GM21423 (cell line): ENCODE results near the gene ABHD6.
"Not testable (repeated sequence)": the region's sequence is repeated elsewhere in the genome, so short reads cannot be mapped to it uniquely, and the experiment has no call there.

Source experiments
- ATAC-seq: cut with Tn5 transposase; IDR thresholded peaks from one replicate; pipeline ENCODE4 v1.9.1; 2021; ENCODE audit warnings: mild to moderate bottlenecking, moderate library complexity; ENCODE audit not compliant: unreplicated experiment

The ABHD6 gene

DNA sequence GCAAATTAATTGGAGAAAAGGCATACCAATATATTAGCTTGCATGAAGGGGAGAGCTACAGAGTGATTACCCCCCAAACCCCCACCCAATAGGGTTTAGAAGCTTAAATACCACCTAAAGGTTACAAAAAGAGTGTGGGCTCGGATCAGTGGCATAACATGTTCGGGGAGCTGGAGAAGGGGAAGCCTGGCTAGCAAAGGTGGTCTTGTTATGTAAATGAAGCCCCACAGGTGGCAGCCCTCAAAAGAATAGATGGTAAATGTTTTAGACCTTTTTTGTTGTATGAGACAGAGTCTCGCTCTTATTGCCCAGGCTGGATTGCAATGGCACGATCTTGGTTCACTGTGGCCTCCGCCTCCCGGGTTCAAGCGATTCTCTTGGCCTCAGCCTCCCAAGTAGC, 84.2 kb downstream of the ABHD6 start:
- no peak for ATAC-seq

- ATAC-seq: no peak
These were observed 85.2 kb downstream of the ABHD6 start for GRCh38 chr3:58322793-58323192.

GRCh38 chr3:58323529-58324390, 86.2 kb downstream of the ABHD6 start:
- ATAC-seq: no peak

DNA sequence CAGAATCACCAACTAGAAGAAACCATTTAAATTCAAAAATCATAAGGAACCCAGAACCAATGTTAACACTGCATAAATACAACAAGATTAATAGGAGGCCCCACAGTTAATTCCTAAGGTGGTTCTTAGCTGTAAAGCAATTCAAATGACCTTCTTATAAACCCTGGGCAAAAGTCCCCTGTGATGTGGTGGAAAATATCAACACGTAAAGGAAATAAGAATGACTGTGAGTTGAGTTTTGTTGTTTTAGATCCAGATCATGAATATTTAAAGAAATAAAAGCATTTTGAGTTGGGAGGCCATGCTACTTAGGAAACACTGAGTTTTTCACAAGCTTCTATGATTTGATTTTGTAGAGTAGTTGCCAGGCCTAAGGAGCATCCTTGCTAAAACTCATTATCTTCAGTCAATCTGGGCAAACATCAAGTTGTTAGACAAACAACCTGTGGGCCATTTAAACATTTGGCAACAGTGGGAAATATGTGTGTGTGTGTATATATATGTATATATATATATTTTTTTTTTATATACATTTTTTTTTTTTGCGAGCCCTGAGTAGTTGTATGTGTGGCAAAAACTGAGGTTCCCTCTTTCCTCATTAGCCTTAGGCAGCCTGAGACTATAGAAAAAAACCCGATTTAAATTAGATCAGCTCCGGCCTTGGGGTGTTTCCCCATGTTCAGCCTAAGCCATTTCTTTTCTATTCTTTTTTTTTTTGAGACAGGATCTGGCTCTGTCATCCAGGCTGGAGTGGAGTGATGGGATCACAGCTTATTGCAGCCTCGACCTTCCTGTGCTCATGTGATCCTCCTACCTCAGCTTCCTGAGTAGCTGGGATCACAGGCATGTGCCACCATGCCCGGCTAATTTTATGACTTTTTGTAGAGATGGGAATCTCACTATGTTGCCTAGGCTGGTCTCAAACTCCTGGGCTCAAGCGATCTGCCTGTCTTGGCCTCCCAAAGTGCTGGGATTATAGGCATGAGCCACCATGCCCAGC, 87.1 kb downstream of the ABHD6 start:
- no peak for ATAC-seq

DNA sequence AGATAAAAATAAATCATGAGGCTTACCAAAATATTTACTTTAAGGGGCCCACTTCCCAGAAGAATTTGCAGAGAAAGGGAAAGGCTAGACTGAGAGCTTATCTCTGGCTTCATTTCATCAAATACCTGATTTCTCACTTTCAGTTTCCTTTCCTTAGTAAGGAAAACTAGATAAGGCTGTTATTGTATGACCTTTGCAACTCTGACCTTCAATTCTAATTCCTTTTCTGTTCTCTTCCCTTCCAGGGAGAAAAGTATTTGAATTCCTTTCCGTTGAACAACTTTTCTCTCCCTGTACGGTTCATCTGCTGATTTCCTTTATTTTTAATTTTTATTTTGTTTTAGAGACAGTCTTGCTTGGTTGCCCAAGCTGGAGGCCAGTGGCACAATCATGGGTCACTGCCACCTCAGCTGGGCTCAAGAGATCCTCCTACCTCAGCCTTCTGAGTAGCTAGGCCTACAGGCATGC, 88.0 kb downstream of the ABHD6 start:
- ATAC-seq: no peak

- ATAC-seq: no peak
These were observed 88.8 kb downstream of the ABHD6 start for GRCh38 chr3:58326267-58326900.

DNA sequence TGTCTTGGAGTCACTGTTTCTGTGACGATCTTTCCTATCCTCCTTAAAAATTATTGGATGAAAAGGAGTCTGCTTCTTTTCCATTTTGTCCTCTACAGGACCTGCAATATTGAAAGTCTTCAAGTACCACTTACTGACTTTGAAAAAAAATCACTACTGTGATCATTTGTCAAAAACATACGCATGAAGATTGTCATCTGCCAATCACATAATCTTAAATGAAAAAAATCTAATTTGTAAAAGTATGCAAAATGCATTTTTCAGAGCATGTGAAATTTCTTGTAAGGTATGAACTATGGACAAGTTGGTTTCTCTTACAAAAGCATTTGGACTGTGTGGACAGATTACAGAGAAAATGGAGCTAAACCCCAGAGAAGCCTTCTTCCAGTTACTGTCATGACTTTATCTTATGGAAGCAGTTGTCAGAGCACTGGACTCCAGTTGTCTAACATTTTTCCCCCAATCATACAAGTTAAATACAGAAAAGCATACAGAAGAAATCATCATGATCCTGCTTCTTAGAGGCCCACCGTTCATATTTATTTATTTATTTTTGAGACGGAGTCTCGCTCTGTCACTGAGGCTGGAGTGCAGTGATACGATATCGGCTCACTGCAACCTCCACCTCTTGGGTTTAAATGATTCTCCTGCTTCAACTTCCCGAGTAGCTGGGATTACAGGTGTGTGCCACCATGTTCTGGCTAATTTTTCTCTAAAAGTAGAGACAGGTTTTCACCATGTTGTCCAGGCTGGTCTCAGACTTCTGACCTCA, 91.7 kb downstream of the ABHD6 start:
- no peak for ATAC-seq

- ATAC-seq: no peak
These were observed 92.4 kb downstream of the ABHD6 start for GRCh38 chr3:58329922-58330413.

DNA sequence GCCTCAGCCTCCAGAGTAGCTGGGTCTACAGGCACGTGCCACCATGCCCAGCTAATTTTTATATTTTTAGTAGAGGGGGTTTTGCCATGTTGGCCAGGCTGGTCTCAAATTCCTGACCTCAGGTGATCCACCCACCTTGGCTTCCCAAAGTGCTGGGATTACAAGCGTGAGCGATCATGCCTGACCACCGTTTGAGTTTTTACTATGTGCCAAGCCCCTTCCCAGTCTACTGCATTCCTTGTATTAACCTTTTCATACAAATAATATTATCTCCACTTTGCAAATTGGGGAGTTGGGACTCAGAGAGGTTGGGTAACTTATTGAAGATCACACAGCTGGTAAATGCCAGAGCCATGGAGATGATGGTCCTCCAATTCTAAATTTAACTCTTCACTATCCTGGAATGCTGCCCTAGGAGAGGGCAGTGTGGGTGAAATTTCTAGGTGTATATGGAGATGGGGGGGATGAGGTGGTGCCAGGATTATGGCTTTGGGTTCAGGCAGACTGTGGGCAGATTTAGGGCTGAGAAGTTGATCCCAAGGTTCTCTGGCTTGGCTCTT, 94.1 kb downstream of the ABHD6 start:
- ATAC-seq: no peak

GRCh38 chr3:58332575-58333188, 95.1 kb downstream of the ABHD6 start, which contains the start of gene PXK:
TSS of gene PXK (plus strand) at chr3:58332892. CDS start at chr3:58332989, 97 bp downstream.
- ATAC-seq: peak; percentile 88

GRCh38 chr3:58333206-58334012, 95.8 kb downstream of the ABHD6 start:
- ATAC-seq: peak; percentile 42

GRCh38 chr3:58334013-58334321, 96.4 kb downstream of the ABHD6 start:
- no peak for ATAC-seq

- ATAC-seq: no peak
These were observed 96.9 kb downstream of the ABHD6 start for GRCh38 chr3:58334506-58334884.

DNA sequence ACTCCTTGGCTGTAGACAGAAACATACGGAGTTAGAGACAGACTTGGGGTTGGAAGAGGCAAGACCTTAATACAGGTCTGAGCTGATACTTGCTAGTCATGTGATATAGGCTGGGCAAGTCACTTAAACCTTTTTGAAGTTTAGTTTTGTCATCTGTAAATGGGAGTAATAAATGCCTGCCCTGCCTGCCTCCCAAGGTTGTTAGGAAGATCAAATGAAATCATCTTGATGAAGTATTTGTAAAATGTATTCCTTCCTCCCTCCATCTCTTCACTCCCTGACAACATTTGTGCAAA, 98.0 kb downstream of the ABHD6 start:
- ATAC-seq: no peak

DNA sequence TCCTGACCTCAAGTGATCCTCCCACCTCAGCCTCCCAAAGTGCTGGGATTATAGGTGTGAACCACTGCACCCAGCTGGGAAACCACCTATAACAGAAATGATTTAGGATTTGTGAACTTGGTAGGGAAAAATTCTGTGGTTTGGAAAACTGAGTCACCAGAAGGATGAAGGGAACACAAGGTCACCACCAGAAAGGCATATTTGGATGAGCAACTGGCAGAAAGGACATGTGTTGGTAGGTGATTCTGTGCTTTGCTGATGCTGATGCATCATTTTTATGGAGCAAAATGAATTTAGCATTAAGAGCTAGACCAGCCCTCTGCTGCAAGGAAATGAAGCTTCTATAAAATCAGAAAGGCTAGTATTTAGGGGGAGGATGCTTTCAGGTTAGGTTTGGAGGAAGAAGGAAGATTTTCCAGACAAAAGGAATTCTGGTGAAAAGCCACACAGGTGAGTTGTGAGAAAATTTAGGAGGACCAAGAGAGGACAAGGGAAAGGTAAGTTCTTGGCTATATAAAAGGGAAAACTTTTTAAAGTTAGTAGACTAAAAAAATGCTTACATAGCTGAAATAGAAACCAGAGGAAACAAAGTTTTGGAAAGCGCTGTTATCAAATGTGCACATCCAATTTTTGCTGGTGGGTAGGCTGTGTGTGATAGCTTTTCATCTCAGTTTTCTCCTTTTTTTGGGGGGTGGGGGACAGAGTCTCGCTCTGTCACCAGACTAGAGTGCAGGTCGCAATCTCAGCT, 98.7 kb downstream of the ABHD6 start:
- no peak for ATAC-seq

GRCh38 chr3:58337190-58337589, 99.6 kb downstream of the ABHD6 start:
- ATAC-seq: no peak

DNA sequence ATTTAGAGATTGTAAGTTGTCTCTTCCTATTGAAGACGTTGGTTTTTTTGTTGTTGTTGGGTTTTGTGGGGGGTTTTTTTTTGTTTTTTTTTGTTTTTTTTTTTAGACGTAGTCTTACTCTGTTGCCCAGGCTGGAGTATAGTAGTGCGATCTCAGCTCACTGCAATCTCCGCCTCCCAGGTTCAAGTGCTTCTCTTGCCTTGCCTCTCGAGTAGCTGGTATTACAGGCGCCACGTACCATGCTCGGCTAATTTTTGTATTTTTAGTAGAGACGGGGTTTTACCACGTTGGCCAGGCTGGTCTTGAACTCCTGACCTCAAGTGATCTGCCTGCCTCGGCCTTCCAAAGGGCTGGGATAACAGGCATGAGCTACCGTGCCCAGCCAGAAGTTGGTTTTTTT, 101.6 kb downstream of the ABHD6 start:
- not testable (repeated sequence) for ATAC-seq

- no peak for ATAC-seq
These were observed 103.1 kb downstream of the ABHD6 start for GRCh38 chr3:58340594-58341244.
